ENCODE results near the gene KRT17. TPM values are rescaled to one million over a fixed set of nuclear protein-coding genes. Genes with fewer than 3 reads are reported as not detected.
"Not testable (repeated sequence)": the region's sequence is repeated elsewhere in the genome, so short reads cannot be mapped to it uniquely, and the experiment has no call there.

Gene KRT17
- total RNA-seq, 1 donor from 2014 or later, result not detected

GRCh38 chr17:41615454-41615853 is 8.9 kb downstream of the KRT17 start:
- no peaks in the 10 kb centered on the region for H3K4me1 Mint-ChIP-seq (ENCODE audit: low read depth, unreplicated experiment)
- H3K9me3 Mint-ChIP-seq (ENCODE audit: unreplicated experiment), result no peaks in the 10 kb centered on the region
- no peak overlapping the region for H3K27ac Mint-ChIP-seq (ENCODE audit: unreplicated experiment)
- no peak for TF ChIP-seq CTCF (IDR thresholded peaks at IDR 0.05; ENCODE audit: partially characterized antibody, unreplicated experiment)
- no peak for DNase-seq
- peaks cover 6% of the 10 kb centered on the region for H3K36me3 Mint-ChIP-seq (ENCODE audit: unreplicated experiment)
- peaks cover 6% of the 10 kb centered on the region for H3K27me3 Mint-ChIP-seq (ENCODE audit: unreplicated experiment)
- no peak overlapping the region for H3K4me3 Mint-ChIP-seq (ENCODE audit: unreplicated experiment)

GRCh38 chr17:41614767-41615166 is 9.6 kb downstream of the KRT17 start:
- DNase-seq, result peak; percentile 0
- H3K4me3 Mint-ChIP-seq (ENCODE audit: unreplicated experiment); H3K27me3 Mint-ChIP-seq (ENCODE audit: unreplicated experiment); H3K4me1 Mint-ChIP-seq (ENCODE audit: low read depth, unreplicated experiment); H3K9me3 Mint-ChIP-seq (ENCODE audit: unreplicated experiment); H3K36me3 Mint-ChIP-seq (ENCODE audit: unreplicated experiment); H3K27ac Mint-ChIP-seq (ENCODE audit: unreplicated experiment): not testable (repeated sequence)

- peaks cover 5% of the 10 kb centered on the region for H3K27me3 Mint-ChIP-seq (ENCODE audit: unreplicated experiment)
- H3K4me3 Mint-ChIP-seq (ENCODE audit: unreplicated experiment), result no peak overlapping the region
- TF ChIP-seq CTCF (IDR thresholded peaks at IDR 0.05; ENCODE audit: partially characterized antibody, unreplicated experiment), result no peak
- H3K4me1 Mint-ChIP-seq (ENCODE audit: low read depth, unreplicated experiment), result no peaks in the 10 kb centered on the region
- no peaks in the 10 kb centered on the region for H3K9me3 Mint-ChIP-seq (ENCODE audit: unreplicated experiment)
- no peak overlapping the region for H3K27ac Mint-ChIP-seq (ENCODE audit: unreplicated experiment)
- H3K36me3 Mint-ChIP-seq (ENCODE audit: unreplicated experiment), result no peaks in the 10 kb centered on the region
- DNase-seq, result no peak
Observed at GRCh38 chr17:41614098-41614497, 10.3 kb downstream of the KRT17 start.

- H3K27me3 Mint-ChIP-seq (ENCODE audit: unreplicated experiment), result peaks cover 5% of the 10 kb centered on the region
- no peak overlapping the region for H3K27ac Mint-ChIP-seq (ENCODE audit: unreplicated experiment)
- DNase-seq, result peak; percentile 1
- no peaks in the 10 kb centered on the region for H3K4me1 Mint-ChIP-seq (ENCODE audit: low read depth, unreplicated experiment)
- H3K9me3 Mint-ChIP-seq (ENCODE audit: unreplicated experiment), result peaks cover 3% of the 10 kb centered on the region
- H3K4me3 Mint-ChIP-seq (ENCODE audit: unreplicated experiment), result no peak overlapping the region
- H3K36me3 Mint-ChIP-seq (ENCODE audit: unreplicated experiment), result no peaks in the 10 kb centered on the region
- no peak for TF ChIP-seq CTCF (IDR thresholded peaks at IDR 0.05; ENCODE audit: partially characterized antibody, unreplicated experiment)
Observed at GRCh38 chr17:41613277-41614082, 10.9 kb downstream of the KRT17 start.

- H3K36me3 Mint-ChIP-seq (ENCODE audit: unreplicated experiment); H3K27me3 Mint-ChIP-seq (ENCODE audit: unreplicated experiment); H3K9me3 Mint-ChIP-seq (ENCODE audit: unreplicated experiment); DNase-seq; H3K4me3 Mint-ChIP-seq (ENCODE audit: unreplicated experiment); H3K4me1 Mint-ChIP-seq (ENCODE audit: low read depth, unreplicated experiment); H3K27ac Mint-ChIP-seq (ENCODE audit: unreplicated experiment): not testable (repeated sequence)
Observed at GRCh38 chr17:41612376-41613160, 11.8 kb downstream of the KRT17 start, which contains the start of gene KRT16. KRT16 (minus strand) TSS chr17:41612767; CDS start chr17:41612688, 79 bp downstream.

Measured in glutamatergic neuron (in vitro differentiated cells).